ENCODE measurements around the gene SPATA45.

GRCh38 chr1:212862111-212862690 lies 14.8 kb upstream of the SPATA45 start:
- TF ChIP-seq, protein P1, sequence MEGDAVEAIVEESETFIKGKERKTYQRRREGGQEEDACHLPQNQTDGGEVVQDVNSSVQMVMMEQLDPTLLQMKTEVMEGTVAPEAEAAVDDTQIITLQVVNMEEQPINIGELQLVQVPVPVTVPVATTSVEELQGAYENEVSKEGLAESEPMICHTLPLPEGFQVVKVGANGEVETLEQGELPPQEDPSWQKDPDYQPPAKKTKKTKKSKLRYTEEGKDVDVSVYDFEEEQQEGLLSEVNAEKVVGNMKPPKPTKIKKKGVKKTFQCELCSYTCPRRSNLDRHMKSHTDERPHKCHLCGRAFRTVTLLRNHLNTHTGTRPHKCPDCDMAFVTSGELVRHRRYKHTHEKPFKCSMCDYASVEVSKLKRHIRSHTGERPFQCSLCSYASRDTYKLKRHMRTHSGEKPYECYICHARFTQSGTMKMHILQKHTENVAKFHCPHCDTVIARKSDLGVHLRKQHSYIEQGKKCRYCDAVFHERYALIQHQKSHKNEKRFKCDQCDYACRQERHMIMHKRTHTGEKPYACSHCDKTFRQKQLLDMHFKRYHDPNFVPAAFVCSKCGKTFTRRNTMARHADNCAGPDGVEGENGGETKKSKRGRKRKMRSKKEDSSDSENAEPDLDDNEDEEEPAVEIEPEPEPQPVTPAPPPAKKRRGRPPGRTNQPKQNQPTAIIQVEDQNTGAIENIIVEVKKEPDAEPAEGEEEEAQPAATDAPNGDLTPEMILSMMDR (IDR thresholded peaks at IDR 0.05) = no peak
- TF ChIP-seq EP300 (IDR thresholded peaks at IDR 0.05) = no peak

All from suprapubic skin (tissue), 3 donors.